GM12874 (cell line): ENCODE measurements around the gene QPCT.

ENCODE experiments used
- CTCF ChIP-seq: IDR thresholded peaks from 2 replicates; pipeline ENCODE4 v1.5.1; 2011; ENCODE audit warnings: low read depth, mild to moderate bottlenecking, control low read depth, low read length, moderate library complexity; ENCODE audit not compliant: insufficient read depth

QPCT gene

DNA sequence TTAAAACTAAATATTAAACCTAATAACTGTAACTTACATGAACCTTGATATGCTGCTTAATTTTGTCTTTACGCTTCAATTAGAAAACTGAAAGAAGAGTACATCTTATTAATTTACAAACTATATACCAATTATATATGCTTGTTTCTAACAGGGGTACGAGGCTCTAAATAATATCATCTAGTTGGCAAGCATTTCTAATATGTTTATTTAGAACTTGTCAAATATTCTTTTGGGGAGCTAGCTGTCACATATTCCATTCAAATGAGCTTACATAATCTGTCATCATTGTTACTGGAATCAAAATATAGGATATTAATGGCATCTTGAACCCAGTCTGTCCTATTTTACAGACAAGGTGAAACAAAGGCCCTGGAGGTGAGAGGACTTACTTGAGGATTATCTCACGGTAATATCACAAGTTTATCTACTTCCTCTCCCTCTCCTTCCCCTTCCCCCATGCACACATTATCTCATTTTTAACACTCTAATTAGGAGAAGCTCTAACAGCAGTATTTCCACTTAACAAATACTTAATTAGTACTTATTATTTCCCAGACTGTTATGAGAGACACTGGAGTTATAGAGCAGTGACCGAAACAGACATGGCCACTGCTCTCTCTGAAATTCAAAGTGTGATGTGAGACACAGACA, 23.3 kb upstream of the QPCT start:
- no peak for TF ChIP-seq CTCF

GRCh38 chr2:37322368-37322767, 22.1 kb upstream of the QPCT start:
- no peak for TF ChIP-seq CTCF

DNA sequence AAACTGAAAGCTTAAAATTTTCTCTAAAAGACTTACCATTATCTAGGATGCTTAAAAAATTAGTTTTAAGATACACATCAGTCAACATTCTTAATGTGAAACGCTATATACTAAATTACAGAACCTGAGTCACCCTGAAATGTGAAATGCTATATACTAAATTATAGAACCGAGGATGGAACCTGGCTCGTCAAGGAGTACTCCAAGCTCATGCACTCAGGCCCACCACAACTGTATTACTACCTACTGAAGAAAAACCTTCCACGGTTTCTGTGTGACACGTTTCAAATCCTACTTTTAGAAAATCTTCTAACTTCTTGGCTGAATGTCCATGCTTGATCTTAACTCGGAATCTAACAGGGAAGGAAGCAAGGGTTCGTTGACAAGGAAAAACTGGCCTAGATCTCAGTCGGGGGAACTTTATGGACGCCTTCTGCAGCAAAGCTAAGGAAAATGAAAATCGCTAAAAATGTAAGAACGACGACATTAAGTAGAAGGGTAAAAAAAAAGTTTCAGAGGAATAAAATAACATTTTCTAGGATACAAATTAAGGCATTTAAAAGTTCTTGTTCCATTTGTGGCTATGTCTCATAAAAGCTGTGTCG, 21.2 kb upstream of the QPCT start:
- TF ChIP-seq CTCF = no peak

DNA sequence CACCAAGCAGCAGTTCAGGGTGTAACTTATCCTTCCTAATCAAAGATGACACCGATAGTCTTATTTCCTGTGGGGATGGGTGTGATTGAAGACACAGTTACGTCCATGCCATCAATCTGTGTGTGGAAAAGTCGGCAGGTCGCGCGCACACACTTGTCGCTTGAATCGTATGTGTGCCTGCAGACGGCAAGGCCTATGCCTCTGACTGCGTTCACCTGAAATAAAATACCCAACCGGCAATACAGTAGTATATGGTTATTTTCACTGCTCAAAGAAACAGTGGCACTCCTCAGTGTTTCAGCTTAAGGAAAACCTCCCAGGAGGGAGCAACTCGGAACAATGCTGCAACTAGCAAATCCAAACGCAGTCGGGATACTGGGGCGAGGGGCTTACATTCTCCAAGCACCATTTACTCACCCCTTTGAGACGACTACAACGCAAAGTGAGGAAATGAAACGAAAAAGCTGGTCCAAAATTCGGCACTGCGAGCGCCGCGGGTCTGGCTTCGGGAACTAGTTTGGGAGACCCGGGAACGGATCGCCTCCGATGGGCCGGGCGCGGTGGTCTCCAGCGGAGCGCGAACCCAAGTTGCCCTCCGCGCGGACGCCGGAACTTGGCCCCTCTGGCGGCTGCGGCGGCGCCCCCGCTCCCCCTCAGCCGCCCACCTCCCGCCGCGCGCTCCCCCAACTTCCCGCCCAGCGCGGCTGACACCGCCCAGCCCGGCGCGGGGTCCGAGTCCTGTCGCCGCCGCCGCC, 20.5 kb upstream of the QPCT start:
- no peak for TF ChIP-seq CTCF

DNA sequence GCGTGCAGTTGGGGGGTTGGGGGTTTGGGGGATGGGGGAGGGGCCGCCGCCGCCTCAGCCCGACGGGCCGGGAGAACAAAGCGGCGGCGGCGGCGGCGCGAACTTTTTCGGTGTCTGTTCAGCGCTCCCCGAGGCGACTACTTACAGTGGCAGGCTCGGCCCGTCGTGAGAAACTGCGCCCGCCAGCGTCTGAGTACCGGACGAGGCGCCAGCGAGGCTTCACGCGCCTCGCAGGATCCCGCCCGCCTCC, 20.0 kb upstream of the QPCT start:
- 0 out of 2 replicates have a peak, but pooled peaks have one; percentile 11 for TF ChIP-seq CTCF

- TF ChIP-seq CTCF = no peak
Observed at GRCh38 chr2:37324786-37325624, 19.4 kb upstream of the QPCT start, which contains the start of gene PRKD3. Gene PRKD3, minus strand, starts transcription at chr2:37324833. Its CDS starts 8,309 bp downstream, at chr2:37316524.

GRCh38 chr2:37325625-37326071, 18.8 kb upstream of the QPCT start:
- no peak for TF ChIP-seq CTCF
